Skin of body (tissue), 2 donors: Measurements from ENCODE around the gene CCNYL1. TPM values are rescaled to one million over a fixed set of nuclear protein-coding genes. Genes with fewer than 3 reads are reported as not detected.

Experiments used
- DNase-seq: peaks from one replicate; lab custom pipeline; 2025; lab: John Stamatoyannopoulos, UW
- total RNA-seq: library from RNA; depleted of rRNA; stranded (reverse); fragments of >200 nt; gene quantifications from one replicate; pipeline ENCODE4 v1.2.3, GENCODE V29; 2014

CCNYL1 gene
- total RNA-seq, 1 donor from 2014 or later, result 7.5 TPM

- DNase-seq, result no peak
These were observed 54.1 kb downstream of the CCNYL1 start for GRCh38 chr2:207765547-207765946.

DNA sequence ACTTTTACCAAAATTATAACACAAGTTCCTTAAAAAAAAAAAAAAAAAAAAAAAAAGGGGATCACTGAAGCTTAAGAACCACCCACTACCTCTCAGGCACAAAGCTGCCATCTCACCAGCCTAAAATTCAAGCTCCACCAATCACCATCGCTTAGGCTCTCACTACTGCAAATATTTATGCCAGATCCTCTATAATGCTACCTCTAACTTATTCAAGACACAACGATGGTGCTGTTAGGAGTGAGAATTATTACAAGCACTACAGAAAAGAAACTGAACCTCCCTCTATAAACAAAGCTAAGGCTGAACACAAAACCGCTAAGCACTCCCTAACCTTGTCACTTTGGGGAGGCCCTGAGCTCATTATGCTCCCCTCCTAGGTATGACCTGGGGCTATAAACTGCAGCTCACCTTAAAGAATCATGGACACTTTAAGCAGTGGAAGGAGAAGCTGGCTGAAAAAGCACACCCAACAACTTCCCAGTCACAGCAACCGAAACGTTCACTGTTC is 54.7 kb downstream of the CCNYL1 start:
- no peak for DNase-seq

DNA sequence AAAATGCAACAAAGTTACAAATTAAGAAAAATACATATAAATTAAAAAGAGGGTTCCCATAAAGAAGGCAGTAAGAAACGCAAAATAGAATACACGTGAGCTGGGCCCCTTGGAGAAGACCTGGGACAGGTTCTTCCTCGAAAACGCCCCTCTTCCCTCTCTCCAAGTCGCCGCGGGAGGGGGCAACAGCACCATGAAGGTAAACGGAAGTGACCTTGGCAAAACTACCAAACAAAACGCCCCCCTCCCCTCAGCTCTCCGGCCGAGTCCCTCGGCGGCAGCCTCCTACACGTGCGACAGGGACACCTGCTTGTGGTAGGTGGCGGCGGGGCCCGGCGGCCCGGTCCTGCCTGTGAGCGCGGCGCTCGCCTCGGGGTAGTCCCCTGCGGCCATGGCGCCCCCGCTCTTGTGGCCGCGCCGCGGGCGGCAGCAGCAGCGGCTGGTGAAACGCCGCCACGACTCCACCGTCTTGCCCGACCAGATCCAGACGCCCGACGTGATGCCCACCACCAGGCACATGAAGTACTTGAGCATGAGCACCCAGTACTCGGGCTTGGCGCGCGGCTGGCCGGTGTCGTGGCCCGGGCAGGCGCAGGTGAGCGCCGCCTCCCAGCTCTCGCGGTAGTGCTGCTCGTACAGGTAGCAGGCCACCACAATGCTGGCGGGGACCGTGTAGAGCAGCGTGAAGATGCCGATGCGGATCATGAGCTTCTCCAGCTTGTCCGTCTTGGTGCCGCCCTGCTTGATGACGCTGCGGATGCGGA is 55.4 kb downstream of the CCNYL1 start:
- DNase-seq, result no peak

DNA sequence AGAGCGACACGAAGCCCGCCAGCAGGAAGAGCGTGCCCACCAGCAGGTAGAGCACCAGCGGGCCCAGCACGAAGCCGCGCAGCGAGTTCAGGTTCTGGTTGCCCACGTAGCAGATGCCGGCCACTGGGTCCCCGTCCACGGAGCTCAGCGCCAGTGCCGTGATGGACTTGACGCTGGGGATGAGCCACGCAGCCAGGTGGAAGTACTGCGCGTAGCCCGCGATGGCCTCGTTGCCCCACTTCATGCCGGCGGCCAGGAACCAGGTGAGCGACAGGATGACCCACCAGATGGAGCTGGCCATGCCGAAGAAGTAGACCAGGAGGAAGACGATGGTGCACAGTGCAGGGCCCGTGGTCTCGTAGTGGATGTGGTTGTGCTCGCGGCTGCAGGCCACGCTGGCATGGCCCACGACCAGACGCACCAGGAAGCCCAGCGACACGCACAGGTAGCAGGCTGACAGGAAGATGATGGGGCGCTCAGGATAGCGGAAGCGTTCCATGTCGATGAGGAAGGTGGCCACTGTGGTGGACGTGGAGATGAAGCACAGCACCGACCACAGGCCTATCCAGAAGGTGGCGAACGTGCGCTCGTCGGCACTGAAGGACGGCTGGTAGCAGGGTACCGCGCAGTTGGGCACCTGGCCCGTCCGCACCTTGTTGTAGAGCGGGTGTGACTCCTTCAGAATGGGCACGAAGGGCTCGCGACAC is 56.2 kb downstream of the CCNYL1 start:
- no peak for DNase-seq

DNA sequence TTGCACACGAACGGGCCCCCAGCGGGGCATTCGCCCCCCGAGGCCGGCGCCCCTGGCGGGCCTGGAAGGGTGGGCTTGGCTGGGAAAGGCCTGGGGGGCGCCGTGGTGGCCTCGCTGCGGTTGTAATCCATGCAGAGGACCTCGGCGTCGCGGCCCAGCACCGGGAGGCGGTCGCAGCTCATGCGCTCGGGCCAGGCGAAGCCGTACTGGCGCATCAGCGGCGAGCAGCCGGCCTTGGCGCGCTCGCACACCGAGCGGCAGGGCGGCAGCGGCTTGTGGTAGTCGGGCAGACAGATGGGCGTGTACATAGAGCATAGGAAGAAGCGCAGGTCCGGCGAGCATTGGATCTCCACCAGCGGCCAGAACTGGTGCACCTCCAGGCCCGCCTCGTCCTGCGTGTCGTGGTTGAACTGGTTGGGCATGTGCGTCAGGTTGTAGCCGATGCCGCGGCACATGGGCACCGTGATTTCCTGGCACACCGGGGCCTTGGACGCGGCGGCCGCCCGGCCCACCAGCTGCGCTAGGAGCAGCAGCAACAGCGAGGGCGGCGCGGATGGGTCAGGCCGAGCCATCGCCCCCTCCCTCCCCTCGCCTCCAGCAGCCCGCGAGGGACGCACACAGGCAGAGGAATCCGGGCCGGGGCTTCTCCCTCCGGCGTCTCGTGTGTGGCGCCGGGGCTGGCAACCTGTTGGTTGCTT is 56.9 kb downstream of the CCNYL1 start:
- no peak for DNase-seq

DNA sequence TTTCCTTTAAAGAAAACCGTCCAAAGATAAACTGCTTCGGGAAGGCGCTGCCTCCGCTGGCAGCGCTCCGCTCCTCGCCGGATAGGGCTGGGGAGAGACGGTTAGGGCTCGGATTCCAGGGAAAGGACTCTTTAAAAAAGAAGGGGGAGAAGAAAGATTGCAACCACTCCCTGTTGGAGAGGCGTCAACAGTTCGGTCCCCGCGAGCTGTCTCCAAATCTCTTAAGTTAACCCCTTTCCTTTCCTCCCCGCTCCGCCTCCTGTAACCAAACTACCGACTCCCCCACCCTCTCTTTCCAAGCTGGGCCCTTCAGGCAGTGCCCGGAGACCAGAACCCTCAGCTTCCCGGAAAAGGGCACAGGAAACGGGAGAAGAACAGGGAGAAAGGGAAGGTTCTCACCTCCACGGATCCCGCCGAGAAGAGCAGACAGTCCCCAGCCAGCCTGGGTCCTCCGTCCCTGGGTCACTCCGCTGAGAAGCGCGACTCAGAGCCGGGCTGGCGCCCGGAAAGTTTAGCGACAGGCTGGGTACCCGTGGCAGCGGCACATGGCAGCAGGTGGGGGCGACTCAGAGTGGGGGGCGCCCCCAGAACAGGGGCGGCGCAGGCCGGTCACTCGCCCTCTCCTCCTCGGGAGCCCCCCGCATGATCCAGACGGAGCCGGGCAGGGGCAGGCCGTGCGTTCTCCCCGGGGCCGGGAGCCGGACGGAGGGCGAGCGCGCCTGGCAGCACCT is 57.6 kb downstream of the CCNYL1 start:
- DNase-seq, result no peak

- DNase-seq, result no peak
These were observed 59.4 kb downstream of the CCNYL1 start for GRCh38 chr2:207770602-207771404.

GRCh38 chr2:207771421-207771820 is 60.0 kb downstream of the CCNYL1 start:
- DNase-seq, result no peak

GRCh38 chr2:207772081-207772843 is 60.8 kb downstream of the CCNYL1 start:
- DNase-seq, result no peak

DNA sequence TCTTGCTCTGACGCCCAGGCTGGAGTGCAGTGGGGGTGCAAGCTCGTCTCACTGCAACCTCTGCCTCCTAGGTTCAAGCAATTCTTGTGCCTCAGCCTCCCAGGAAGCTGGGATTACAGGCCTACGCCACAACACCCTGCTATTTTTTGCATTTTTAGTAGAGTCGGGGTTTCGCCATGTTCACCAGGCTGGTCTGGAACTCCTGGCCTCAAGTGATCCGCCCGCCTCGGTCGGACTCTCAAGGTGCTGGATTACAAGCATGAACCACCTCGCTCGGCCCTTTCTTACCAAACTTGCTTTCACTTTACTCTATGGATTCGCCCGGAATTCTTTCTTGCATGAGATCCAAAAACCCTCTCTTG is 61.4 kb downstream of the CCNYL1 start:
- no peak for DNase-seq

GRCh38 chr2:207775473-207775872 is 64.0 kb downstream of the CCNYL1 start:
- DNase-seq, result no peak

DNA sequence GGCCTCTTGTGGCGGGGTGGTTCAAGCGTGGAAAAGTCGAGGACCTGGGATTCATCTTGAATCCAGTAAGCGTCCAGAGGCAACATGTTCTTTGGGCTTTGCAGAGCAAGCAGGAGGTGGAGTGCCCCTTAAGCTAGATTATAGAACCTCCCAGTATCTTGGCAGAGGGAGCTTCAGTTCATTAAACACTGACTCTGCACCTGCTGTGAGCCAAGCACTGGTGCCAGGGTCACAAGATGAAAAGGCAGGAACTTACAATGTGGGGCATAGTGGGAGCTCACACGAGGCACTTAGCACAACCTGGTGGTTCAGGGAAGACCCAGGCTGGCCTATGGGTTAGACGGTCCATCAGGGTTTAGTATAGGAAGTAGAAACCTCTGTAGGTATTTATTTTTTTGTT is 65.7 kb downstream of the CCNYL1 start:
- DNase-seq, result no peak

DNA sequence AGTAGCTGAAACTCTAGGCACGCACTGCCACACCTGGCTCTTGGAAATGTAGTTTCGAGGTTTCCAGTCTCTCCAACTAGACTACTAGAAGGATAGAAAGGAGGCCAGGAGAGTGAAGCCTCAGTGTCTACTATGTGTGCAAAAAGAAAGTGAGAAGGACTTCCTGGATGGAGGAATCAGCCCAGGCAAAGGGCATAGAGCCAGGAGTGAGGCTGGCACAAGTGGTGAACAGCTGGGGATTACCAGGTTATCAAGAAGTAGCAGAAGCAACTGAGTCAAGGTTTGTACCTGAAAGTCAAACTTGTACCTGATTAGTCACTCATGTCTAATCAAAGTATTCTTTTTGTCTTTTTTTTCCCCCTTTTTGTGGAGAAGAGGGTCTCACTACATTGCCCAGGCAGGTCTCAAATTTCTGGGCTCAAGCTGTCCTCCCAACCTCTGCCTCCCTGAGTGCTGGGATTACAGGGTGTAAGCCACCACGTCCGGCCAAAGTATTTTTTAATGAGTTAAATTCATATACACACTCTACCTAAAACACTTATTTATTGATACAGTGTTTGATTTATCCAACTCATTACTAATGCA is 67.0 kb downstream of the CCNYL1 start:
- no peak for DNase-seq

DNA sequence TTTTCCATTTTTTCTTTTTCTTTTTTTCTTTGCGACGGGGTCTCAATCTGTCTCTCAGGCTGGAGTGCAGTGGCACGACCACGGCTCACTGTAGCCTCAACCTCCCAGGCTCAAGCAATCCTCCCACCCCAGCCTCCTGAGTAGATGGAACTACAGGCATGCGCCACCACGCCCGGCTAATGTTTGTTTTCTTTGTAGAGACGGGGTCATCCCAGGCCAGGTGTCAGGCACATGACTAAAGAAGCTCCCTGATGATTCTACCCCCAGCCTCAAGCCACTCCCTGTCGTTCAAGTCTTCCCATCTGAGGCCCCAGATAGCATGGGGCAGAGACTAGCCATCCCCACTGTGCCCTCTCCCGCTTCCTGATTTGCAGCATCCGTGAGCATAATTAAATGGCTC is 68.1 kb downstream of the CCNYL1 start:
- no peak for DNase-seq

- no peak for DNase-seq
These were observed 71.0 kb downstream of the CCNYL1 start for GRCh38 chr2:207782238-207783030.

DNA sequence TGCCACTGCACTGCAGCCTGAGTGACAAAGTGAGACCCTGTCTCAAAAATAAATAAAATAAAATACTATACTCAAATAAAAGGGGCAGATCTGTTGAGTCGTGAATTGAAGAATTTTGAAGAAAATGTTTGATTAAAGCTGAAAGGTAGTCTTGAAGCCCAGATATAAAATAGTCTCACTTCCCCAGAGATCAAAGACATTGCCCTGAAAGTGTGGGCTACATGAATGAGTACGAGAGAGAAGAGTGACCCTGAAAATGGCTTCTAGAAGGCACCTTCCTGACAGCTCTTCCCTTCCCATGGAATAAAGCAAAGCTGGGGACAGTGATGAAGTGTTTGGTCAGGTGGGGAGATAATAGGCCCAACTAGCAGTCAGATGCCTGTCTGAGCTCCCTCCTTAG is 72.1 kb downstream of the CCNYL1 start:
- no peak for DNase-seq

GRCh38 chr2:207784898-207785297 is 73.5 kb downstream of the CCNYL1 start:
- no peak for DNase-seq

DNA sequence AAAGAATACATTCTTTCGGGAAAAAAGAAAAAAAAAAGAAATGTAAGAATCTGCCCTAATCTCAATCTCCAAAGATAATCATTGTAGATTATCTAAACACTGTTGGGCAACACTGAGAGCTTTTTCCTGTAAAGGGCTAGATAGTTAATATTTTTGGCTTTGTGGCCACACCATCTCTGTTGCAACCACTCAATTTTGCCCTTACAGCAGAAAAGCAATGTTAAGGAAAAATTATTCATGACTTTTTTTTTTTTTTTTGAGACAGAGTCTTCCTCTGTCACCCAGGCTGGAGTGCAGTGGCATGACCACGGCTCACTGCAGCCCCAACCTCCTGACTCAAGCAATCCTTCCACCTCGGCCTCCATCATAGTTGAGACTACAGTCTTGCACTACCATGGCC is 75.6 kb downstream of the CCNYL1 start:
- DNase-seq, result no peak

DNA sequence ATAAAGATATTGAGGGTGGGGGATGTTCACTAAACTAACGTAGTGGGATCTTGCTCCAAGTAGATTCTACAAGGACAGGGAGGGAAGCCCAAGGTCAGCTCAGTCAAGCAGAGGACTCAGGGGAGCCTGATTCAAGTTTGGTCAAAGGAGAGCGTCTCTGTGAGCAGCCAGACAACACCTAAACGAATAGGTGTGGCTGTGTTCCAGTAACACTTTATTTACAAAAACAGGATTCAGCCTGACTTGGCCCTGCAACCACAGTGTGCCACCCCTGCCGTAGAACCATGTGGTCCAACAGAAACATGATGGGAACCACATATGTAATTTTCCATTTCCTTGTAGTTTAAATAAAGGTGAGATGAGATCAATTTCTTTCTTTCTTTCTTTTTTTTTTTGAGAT is 76.4 kb downstream of the CCNYL1 start:
- no peak for DNase-seq
